Activated CD4-positive, alpha-beta T cell treated with anti-CD3 and anti-CD28 coated beads, Interleukin-2, Interleukin-6, amounts not matched to agents 100 ng/mL and 50 ng/mL, durations not matched to agents 16 hours and 8 hours (primary cell): ENCODE data around the gene BSPRY.
"Not testable (repeated sequence)": the region's sequence is repeated elsewhere in the genome, so short reads cannot be mapped to it uniquely, and the experiment has no call there.

ENCODE experiments used
- DNase-seq: peaks from one replicate; pipeline ENCODE4 v3.0.0-alpha.2; 2020

BSPRY gene

GRCh38 chr9:113341712-113342410 is 7.5 kb upstream of the BSPRY start:
- peak; percentile 41 for DNase-seq

GRCh38 chr9:113343732-113344231 is 5.6 kb upstream of the BSPRY start:
- DNase-seq, result peak; percentile 30

GRCh38 chr9:113345190-113345589 is 4.2 kb upstream of the BSPRY start:
- DNase-seq, result no peak

GRCh38 chr9:113345671-113346070 is 3.7 kb upstream of the BSPRY start:
- DNase-seq, result peak; percentile 22

- DNase-seq, result no peak
These were observed 904 bp upstream of the BSPRY start for GRCh38 chr9:113348437-113348836.

GRCh38 chr9:113349066-113349444 is 286 bp upstream of the BSPRY start:
- no peak for DNase-seq

- peak; percentile 50 for DNase-seq
These were observed 843 bp downstream of the BSPRY start for GRCh38 chr9:113350107-113350661.

GRCh38 chr9:113350937-113351336 is 1.6 kb downstream of the BSPRY start:
- DNase-seq, result peak; percentile 75

GRCh38 chr9:113352006-113352405 is 2.7 kb downstream of the BSPRY start:
- DNase-seq, result no peak

- DNase-seq, result no peak
These were observed 3.1 kb downstream of the BSPRY start for GRCh38 chr9:113352411-113352810.

GRCh38 chr9:113355040-113355596 is 5.8 kb downstream of the BSPRY start:
- DNase-seq, result no peak

- no peak for DNase-seq
These were observed 7.4 kb downstream of the BSPRY start for GRCh38 chr9:113356686-113357292.

GRCh38 chr9:113359385-113359784 is 10.0 kb downstream of the BSPRY start:
- DNase-seq, result no peak

- DNase-seq, result no peak
These were observed 11.0 kb downstream of the BSPRY start for GRCh38 chr9:113360242-113360842.

GRCh38 chr9:113361304-113362018 is 12.1 kb downstream of the BSPRY start:
- no peak for DNase-seq

- DNase-seq, result no peak
These were observed 14.0 kb downstream of the BSPRY start for GRCh38 chr9:113363336-113363735.

- no peak for DNase-seq
These were observed 15.6 kb downstream of the BSPRY start for GRCh38 chr9:113364951-113365350.

- not testable (repeated sequence) for DNase-seq
These were observed 16.3 kb downstream of the BSPRY start for GRCh38 chr9:113365652-113366051.

- DNase-seq, result no peak
These were observed 19.1 kb downstream of the BSPRY start for GRCh38 chr9:113368348-113368981.

GRCh38 chr9:113368982-113369854 is 19.9 kb downstream of the BSPRY start:
- no peak for DNase-seq

GRCh38 chr9:113369855-113370140 is 20.5 kb downstream of the BSPRY start:
- DNase-seq, result no peak
